ENCODE measurements around the gene STOML1.

DNA sequence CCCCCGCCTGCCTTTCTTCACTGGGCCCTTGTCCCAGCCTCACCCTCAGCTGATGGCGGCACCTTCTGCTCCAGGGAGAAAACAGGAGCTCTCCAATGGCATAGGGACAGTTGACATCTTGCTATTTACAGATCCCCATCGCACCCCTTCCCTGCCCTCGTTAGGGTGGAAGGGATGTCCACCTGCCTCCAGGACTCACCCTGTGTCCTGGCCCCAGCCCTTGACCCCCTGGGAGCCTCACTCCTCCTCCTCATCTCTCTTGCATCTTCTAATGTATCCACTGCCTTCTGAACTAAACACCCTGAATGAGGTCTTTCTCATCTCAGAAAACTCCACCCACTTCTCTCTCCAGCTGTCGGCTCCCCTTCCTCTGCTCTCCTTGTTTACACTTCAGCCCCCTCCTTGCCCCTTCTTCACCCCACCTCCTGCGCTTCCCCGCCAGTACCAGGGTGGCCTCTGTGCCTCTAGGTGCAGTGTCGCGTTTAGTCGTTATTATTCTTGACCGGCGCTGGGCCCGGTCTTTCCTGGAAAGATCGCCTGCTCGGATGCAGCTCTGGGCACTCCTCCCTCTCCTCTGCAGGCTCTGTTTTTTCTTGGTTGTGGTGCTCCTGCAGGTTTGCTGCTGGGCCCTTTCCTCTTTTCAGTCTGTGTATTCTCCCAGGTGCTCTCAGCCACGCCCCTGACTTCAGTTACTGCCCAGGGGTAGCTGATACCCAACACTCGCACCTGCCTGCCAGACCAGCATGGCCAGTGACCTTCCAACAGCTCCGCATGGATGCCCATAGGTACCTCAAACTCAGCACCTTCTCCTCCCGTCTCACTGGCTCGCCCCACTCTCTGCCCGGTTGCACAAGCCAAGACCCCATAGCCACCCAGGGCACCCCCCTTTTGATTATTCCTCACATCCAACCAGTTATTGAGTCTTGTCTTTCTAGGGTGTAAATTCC lies 45.3 kb upstream of the STOML1 start:
- TF ChIP-seq, protein P1, sequence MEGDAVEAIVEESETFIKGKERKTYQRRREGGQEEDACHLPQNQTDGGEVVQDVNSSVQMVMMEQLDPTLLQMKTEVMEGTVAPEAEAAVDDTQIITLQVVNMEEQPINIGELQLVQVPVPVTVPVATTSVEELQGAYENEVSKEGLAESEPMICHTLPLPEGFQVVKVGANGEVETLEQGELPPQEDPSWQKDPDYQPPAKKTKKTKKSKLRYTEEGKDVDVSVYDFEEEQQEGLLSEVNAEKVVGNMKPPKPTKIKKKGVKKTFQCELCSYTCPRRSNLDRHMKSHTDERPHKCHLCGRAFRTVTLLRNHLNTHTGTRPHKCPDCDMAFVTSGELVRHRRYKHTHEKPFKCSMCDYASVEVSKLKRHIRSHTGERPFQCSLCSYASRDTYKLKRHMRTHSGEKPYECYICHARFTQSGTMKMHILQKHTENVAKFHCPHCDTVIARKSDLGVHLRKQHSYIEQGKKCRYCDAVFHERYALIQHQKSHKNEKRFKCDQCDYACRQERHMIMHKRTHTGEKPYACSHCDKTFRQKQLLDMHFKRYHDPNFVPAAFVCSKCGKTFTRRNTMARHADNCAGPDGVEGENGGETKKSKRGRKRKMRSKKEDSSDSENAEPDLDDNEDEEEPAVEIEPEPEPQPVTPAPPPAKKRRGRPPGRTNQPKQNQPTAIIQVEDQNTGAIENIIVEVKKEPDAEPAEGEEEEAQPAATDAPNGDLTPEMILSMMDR (conservative IDR thresholded peaks at IDR 0.05; ENCODE audit: low read length), result no peak
- TF ChIP-seq EZH2phosphoT487 (IDR thresholded peaks at IDR 0.05; ENCODE audit: borderline replicate concordance), result no peak
